HEK293 (cell line): Measurements from ENCODE around the gene ARMC3.

ENCODE experiments used
- CTCF ChIA-PET: fragments of 350-600 bp; formaldehyde crosslinking; extraction: SDS; loops from one replicate; lab custom pipeline; 2021; ENCODE audit warnings: antibody characterized with exemption; lab: Yijun Ruan, JAX
- POLR2A ChIA-PET: fragments of 300-600 bp; formaldehyde crosslinking; extraction: SDS; loops from one replicate; lab custom pipeline; 2020; ENCODE audit warnings: antibody characterized with exemption, inconsistent platforms; lab: Yijun Ruan, JAX
- H3K27ac ChIP-seq: fragments of 200-500 bp; sonication (Bioruptor generic); 2 replicates; pipeline ENCODE4 v1.5.1; 2014; ENCODE audit warnings: low read depth, low read length, control low read depth, inconsistent platforms; ENCODE audit errors: extremely low read depth
- H3K36me3 ChIP-seq, 2 experiments: fragments of 200-500 bp in 1 of 2; sonication (Bioruptor generic) in 1 of 2; 1 replicate in 1 of 2; 2 replicates in 1 of 2; pipeline ENCODE4 v1.5.1; 2014 to 2017; ENCODE audit warnings: inconsistent platforms in 2 of 2, low read length in 2 of 2; ENCODE audit not compliant: control insufficient read depth in 2 of 2, insufficient read depth in 1 of 2
- H3K4me1 ChIP-seq: fragments of 200-500 bp; sonication (Bioruptor generic); 2 replicates; pipeline ENCODE4 v1.5.1; 2014; ENCODE audit warnings: mild to moderate bottlenecking, low read length, inconsistent platforms; ENCODE audit not compliant: control insufficient read depth, insufficient read depth
- H3K4me3 ChIP-seq: 2 replicates; pipeline ENCODE4 v1.5.1; 2011; ENCODE audit warnings: low read depth, mild to moderate bottlenecking, control low read depth, low read length, moderate library complexity
- H3K9me3 ChIP-seq: fragments of 200-500 bp; sonication (Bioruptor generic); 2 replicates; pipeline ENCODE4 v1.5.1; 2014; ENCODE audit warnings: low read depth, low read length, inconsistent platforms; ENCODE audit not compliant: control insufficient read depth, insufficient read depth
- FEZF1 ChIP-seq: fragments of 450-650 bp; formaldehyde crosslinking; IDR thresholded peaks from 2 replicates; pipeline ENCODE4 v1.5.1; 2016; ENCODE audit warnings: missing biosample characterization, missing genetic modification characterization
- IKZF3 ChIP-seq: fragments of 450-650 bp; IDR thresholded peaks from 2 replicates; pipeline ENCODE4 v1.5.0; 2018; ENCODE audit warnings: missing biosample characterization, mild to moderate bottlenecking, missing genetic modification characterization, moderate library complexity
- KLF1 ChIP-seq: fragments of 450-650 bp; formaldehyde crosslinking; IDR thresholded peaks from 2 replicates; pipeline ENCODE4 v1.5.1; 2016; ENCODE audit warnings: missing biosample characterization, missing genetic modification characterization
- PRDM2 ChIP-seq: fragments of 450-650 bp; formaldehyde crosslinking; IDR thresholded peaks from 2 replicates; pipeline ENCODE4 v1.5.1; 2016; ENCODE audit warnings: missing biosample characterization, missing genetic modification characterization, borderline replicate concordance
- PRDM6 ChIP-seq: fragments of 450-650 bp; formaldehyde crosslinking; IDR thresholded peaks from 2 replicates; pipeline ENCODE4 v1.5.1; 2017; ENCODE audit warnings: missing biosample characterization, missing genetic modification characterization
- SALL2 ChIP-seq: fragments of 450-650 bp; formaldehyde crosslinking; IDR thresholded peaks from 2 replicates; pipeline ENCODE4 v1.5.0; 2017; ENCODE audit warnings: missing biosample characterization, mild to moderate bottlenecking, missing genetic modification characterization, borderline replicate concordance
- TRIM28 ChIP-seq: IDR thresholded peaks from 2 replicates; pipeline ENCODE4 v1.6.1; 2011; ENCODE audit warnings: low read length, control low read depth, borderline replicate concordance
- YY1 ChIP-seq: fragments of 450-650 bp; formaldehyde crosslinking; IDR thresholded peaks from 2 replicates; pipeline ENCODE4 v1.5.1; 2018; ENCODE audit warnings: missing biosample characterization, missing genetic modification characterization
- YY2 ChIP-seq: fragments of 450-650 bp; formaldehyde crosslinking; IDR thresholded peaks from 2 replicates; pipeline ENCODE4 v1.5.1; 2016; ENCODE audit warnings: missing biosample characterization, missing genetic modification characterization
- ZBTB7A ChIP-seq: fragments of 450-650 bp; formaldehyde crosslinking; IDR thresholded peaks from 2 replicates; pipeline ENCODE4 v1.5.1; 2016; ENCODE audit warnings: low read depth, missing biosample characterization, missing genetic modification characterization
- ZNF174 ChIP-seq: fragments of 450-650 bp; formaldehyde crosslinking; IDR thresholded peaks from 2 replicates; pipeline ENCODE4 v1.5.0; 2017; ENCODE audit warnings: missing biosample characterization, mild to moderate bottlenecking, missing genetic modification characterization
- ZNF211 ChIP-seq: fragments of 450-650 bp; formaldehyde crosslinking; IDR thresholded peaks from 2 replicates; pipeline ENCODE4 v1.5.1; 2016; ENCODE audit warnings: low read depth, missing biosample characterization, missing genetic modification characterization
- ZNF239 ChIP-seq: fragments of 450-650 bp; formaldehyde crosslinking; IDR thresholded peaks from 2 replicates; pipeline ENCODE4 v1.5.1; 2016; ENCODE audit warnings: missing biosample characterization, missing genetic modification characterization
- ZNF292 ChIP-seq: fragments of 450-650 bp; formaldehyde crosslinking; IDR thresholded peaks from 2 replicates; pipeline ENCODE4 v1.5.1; 2016; ENCODE audit warnings: low read depth, missing biosample characterization, missing genetic modification characterization, borderline replicate concordance
- ZNF398 ChIP-seq: fragments of 450-650 bp; formaldehyde crosslinking; IDR thresholded peaks from 2 replicates; pipeline ENCODE4 v1.5.1; 2017; ENCODE audit warnings: missing biosample characterization, missing genetic modification characterization
- ZNF501 ChIP-seq: fragments of 450-650 bp; formaldehyde crosslinking; IDR thresholded peaks from 2 replicates; pipeline ENCODE4 v1.5.1; 2016; ENCODE audit warnings: missing biosample characterization, missing genetic modification characterization
- ZNF549 ChIP-seq: fragments of 450-650 bp; IDR thresholded peaks from 2 replicates; pipeline ENCODE4 v1.5.1; 2018; ENCODE audit warnings: missing biosample characterization, missing genetic modification characterization, mild to moderate bottlenecking, inconsistent platforms, moderate library complexity
- ZNF555 ChIP-seq: fragments of 450-650 bp; formaldehyde crosslinking; conservative IDR thresholded peaks from 2 replicates; pipeline ENCODE4 v1.5.1; 2017; ENCODE audit warnings: missing biosample characterization, mild to moderate bottlenecking, missing genetic modification characterization, inconsistent platforms
- ZNF558 ChIP-seq: fragments of 450-650 bp; formaldehyde crosslinking; IDR thresholded peaks from 2 replicates; pipeline ENCODE4 v1.5.1; 2016; ENCODE audit warnings: missing biosample characterization, missing genetic modification characterization
- ZNF629 ChIP-seq: fragments of 450-650 bp; formaldehyde crosslinking; IDR thresholded peaks from 2 replicates; pipeline ENCODE4 v1.5.1; 2017; ENCODE audit warnings: missing biosample characterization, missing genetic modification characterization
- ZNF639 ChIP-seq: fragments of 450-650 bp; formaldehyde crosslinking; IDR thresholded peaks from 2 replicates; pipeline ENCODE4 v1.5.1; 2016; ENCODE audit warnings: missing biosample characterization, missing genetic modification characterization

The ARMC3 gene

GRCh38 chr10:22999942-23000341 lies 72.1 kb downstream of the ARMC3 start:
- ChIA-PET CTCF (interaction anchor here (0.7 kb wide), 1 partner anchor 18 kb away, joined by 5 read pairs; no protein-coding TSS in a partner anchor), POLR2A (no interaction called here)
- Histone ChIP-seq H3K4me3 (no peak overlapping the region), H3K9me3 (no peaks in the 10 kb centered on the region), H3K27ac (no peak overlapping the region), H3K36me3 (no peaks in the 10 kb centered on the region), H3K4me1 (no peaks in the 10 kb centered on the region)
- TF ChIP-seq ZNF211 (tag by site-specific recombination) (no peak), FEZF1 (no peak), ZNF292 (no peak), ZNF558 (tag by site-specific recombination) (no peak), ZNF501 (tag by site-specific recombination) (no peak)

- no peak overlapping the region for H3K27ac ChIP-seq
- no peaks in the 10 kb centered on the region for H3K36me3 ChIP-seq
- ChIA-PET CTCF (interaction anchor here (1.3 kb wide), 1 partner anchor 13 kb away, joined by 4 read pairs; no protein-coding TSS in a partner anchor), POLR2A (no interaction called here)
- H3K4me3 ChIP-seq, result no peak overlapping the region
- TF ChIP-seq ZNF549 (tag by site-specific recombination) (no peak), ZBTB7A (tag by site-specific recombination) (no peak), TRIM28 (no peak)
- H3K4me1 ChIP-seq, result no peaks in the 10 kb centered on the region
- no peaks in the 10 kb centered on the region for H3K9me3 ChIP-seq
Measured at GRCh38 chr10:23001901-23002516, 74.2 kb downstream of the ARMC3 start.

- ChIA-PET CTCF (interaction anchor here (0.6 kb wide), 1 partner anchor 1040 kb away, joined by 3 read pairs; no protein-coding TSS in a partner anchor), POLR2A (no interaction called here)
- no peaks in the 10 kb centered on the region for H3K4me1 ChIP-seq
- H3K4me3 ChIP-seq, result no peak overlapping the region
- H3K27ac ChIP-seq, result no peak overlapping the region
- no peaks in the 10 kb centered on the region for H3K36me3 ChIP-seq
- no peaks in the 10 kb centered on the region for H3K9me3 ChIP-seq
- TF ChIP-seq SALL2 (tag by site-specific recombination) (no peak), ZNF629 (tag by site-specific recombination) (no peak), ZNF239 (tag by site-specific recombination) (no peak), IKZF3 (tag by site-specific recombination) (no peak), ZNF639 (no peak), ZNF555 (tag by site-specific recombination) (no peak), ZNF398 (tag by site-specific recombination) (no peak), PRDM2 (tag by site-specific recombination) (no peak), YY2 (tag by site-specific recombination) (no peak), YY1 (tag by site-specific recombination) (no peak), ZNF174 (tag by site-specific recombination) (no peak), KLF1 (tag by site-specific recombination) (no peak), PRDM6 (tag by site-specific recombination) (no peak)
Measured at GRCh38 chr10:23005150-23005549, 77.3 kb downstream of the ARMC3 start.
